Retina (tissue), 1 donor: ENCODE results near the gene HMMR.

Source experiments
- DNase-seq: peaks from one replicate; pipeline ENCODE4 v3.0.0-alpha.2; 2016

The HMMR gene

GRCh38 chr5:163458778-163459385 lies 1.6 kb upstream of the HMMR start:
- DNase-seq = no peak

- DNase-seq = no peak
Observed at GRCh38 chr5:163459462-163459818, 992 bp upstream of the HMMR start.

GRCh38 chr5:163459819-163460561 lies 442 bp upstream of the HMMR start, which contains the start of gene NUDCD2:
TSS of gene NUDCD2 (minus strand) at chr5:163460102. CDS start at chr5:163460050, 52 bp downstream.
- peak; percentile 99 for DNase-seq

GRCh38 chr5:163463063-163463435 lies 2.6 kb downstream of the HMMR start:
- no peak for DNase-seq

- no peak for DNase-seq
Observed at GRCh38 chr5:163467682-163468081, 7.2 kb downstream of the HMMR start.

- DNase-seq = no peak
Observed at GRCh38 chr5:163473635-163474243, 13.3 kb downstream of the HMMR start.

GRCh38 chr5:163475411-163475810 lies 15.0 kb downstream of the HMMR start:
- no peak for DNase-seq

- no peak for DNase-seq
Observed at GRCh38 chr5:163478126-163478981, 17.9 kb downstream of the HMMR start.

GRCh38 chr5:163478982-163479271 lies 18.5 kb downstream of the HMMR start:
- DNase-seq = no peak

GRCh38 chr5:163489055-163489744 lies 28.8 kb downstream of the HMMR start:
- DNase-seq = no peak

- no peak for DNase-seq
Observed at GRCh38 chr5:163489745-163490075, 29.3 kb downstream of the HMMR start.

GRCh38 chr5:163496286-163496685 lies 35.9 kb downstream of the HMMR start:
- DNase-seq = no peak

GRCh38 chr5:163497315-163497714 lies 36.9 kb downstream of the HMMR start:
- DNase-seq = no peak

GRCh38 chr5:163498886-163499285 lies 38.5 kb downstream of the HMMR start:
- DNase-seq = no peak

- no peak for DNase-seq
Observed at GRCh38 chr5:163502521-163502920, 42.1 kb downstream of the HMMR start.

GRCh38 chr5:163503106-163504078 lies 43.0 kb downstream of the HMMR start:
- DNase-seq = peak; percentile 70

- DNase-seq = peak; percentile 80
Observed at GRCh38 chr5:163504079-163504931, 43.9 kb downstream of the HMMR start.

- no peak for DNase-seq
Observed at GRCh38 chr5:163505049-163505367, 44.6 kb downstream of the HMMR start.

- peak; percentile 99 for DNase-seq
Observed at GRCh38 chr5:163505368-163506094, 45.1 kb downstream of the HMMR start, which contains the start of gene MAT2B. TSS of gene MAT2B (plus strand) at chr5:163505619. CDS start at chr5:163505687, 68 bp downstream.

GRCh38 chr5:163506095-163506457 lies 45.6 kb downstream of the HMMR start:
- DNase-seq = peak; percentile 10
